ENCODE data around the gene ALPK3. TPM values are rescaled to one million over a fixed set of nuclear protein-coding genes. Genes with fewer than 3 reads are reported as not detected.

Gene ALPK3
- 92.1 TPM for polyA plus RNA-seq (ENCODE audit: insufficient read length)

- no peak for DNase-seq (ENCODE audit: low read depth)
Observed at GRCh38 chr15:84816694-84817465, at the start of gene ALPK3. Gene ALPK3, plus strand, starts transcription at chr15:84817356. Its CDS starts 97 bp downstream, at chr15:84817453.

DNA sequence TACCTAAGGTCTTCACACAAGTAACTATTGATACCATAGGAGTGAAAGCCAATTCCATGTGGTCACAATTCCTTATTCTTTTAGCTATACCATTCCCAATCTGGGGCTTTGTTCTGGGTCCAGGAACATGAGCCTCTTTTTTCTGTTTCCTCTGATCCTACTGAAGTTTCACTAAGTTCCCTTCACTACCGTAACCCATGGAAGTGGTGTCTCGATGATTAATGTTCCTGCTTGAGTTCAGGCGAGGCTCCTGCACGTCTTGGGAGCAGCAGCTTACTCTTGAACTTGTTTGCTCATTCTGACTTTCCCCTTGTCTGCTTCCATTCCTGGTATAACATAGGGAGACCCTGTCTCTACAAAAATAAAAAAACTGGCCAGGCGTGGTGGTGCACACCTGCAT lies 45.1 kb upstream of the ALPK3 start:
- no peak for DNase-seq (ENCODE audit: low read depth)

DNA sequence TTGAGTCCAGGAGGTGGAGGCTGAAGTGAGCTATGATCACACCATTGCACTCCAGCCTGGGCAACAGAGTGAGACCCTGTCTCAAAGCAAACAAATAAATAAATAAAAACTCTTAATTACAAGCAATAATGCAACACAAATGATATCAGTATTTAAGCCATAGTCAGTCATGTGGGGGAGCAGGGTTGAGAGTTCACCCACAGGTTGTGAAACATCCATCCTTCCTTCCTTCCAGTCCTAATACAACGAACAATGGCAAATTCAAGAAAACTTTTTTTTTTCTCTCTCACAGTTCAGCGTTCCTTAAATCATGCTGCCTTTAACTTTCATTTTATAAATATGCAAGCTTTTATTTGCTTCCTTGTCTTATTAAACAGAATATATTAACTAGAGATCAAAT lies 44.7 kb upstream of the ALPK3 start:
- DNase-seq (ENCODE audit: low read depth) = no peak

DNA sequence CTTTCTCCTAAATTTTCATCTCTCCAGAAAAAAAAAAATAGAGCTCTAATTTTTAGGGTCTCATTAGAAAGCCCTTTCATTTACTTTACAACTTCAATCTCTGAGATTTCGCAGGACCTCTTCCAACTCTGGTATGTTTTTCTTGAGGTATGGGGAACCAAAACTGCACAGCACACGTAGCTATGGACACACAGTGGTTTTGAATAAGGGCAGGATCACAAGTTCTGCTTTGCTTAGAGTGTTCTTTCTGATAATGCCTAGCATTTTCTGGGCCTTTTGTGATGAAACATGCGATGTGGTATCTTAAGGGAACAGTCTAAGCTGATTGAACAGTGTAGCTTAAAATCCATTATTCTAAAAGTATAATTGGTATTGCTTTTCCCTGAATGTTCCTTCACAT lies 43.4 kb upstream of the ALPK3 start:
- DNase-seq (ENCODE audit: low read depth) = no peak

- DNase-seq (ENCODE audit: low read depth) = no peak
Observed at GRCh38 chr15:84775867-84776449, 41.2 kb upstream of the ALPK3 start.

DNA sequence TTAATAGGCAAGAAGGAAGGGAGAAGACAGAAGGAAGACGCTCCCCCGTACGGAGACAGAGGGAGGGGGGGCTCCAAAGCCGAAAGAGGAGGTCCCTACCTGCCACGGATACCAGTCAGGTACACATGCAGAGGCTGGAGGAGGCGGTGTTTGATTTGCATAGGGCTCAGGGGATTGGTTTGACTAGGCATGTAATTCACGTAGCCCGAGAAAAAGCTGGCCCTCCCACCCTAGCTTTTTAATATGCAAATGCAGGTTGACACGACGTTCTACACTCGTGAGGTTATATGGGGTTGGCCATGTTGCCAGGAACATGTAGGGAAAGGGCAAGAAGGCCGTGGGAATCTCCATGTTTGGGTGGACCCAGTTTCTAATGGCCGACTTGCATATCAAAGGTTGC lies 39.0 kb upstream of the ALPK3 start:
- no peak for DNase-seq (ENCODE audit: low read depth)

GRCh38 chr15:84780492-84780891 lies 36.7 kb upstream of the ALPK3 start:
- DNase-seq (ENCODE audit: low read depth) = no peak

GRCh38 chr15:84781495-84781894 lies 35.7 kb upstream of the ALPK3 start:
- no peak for DNase-seq (ENCODE audit: low read depth)

DNA sequence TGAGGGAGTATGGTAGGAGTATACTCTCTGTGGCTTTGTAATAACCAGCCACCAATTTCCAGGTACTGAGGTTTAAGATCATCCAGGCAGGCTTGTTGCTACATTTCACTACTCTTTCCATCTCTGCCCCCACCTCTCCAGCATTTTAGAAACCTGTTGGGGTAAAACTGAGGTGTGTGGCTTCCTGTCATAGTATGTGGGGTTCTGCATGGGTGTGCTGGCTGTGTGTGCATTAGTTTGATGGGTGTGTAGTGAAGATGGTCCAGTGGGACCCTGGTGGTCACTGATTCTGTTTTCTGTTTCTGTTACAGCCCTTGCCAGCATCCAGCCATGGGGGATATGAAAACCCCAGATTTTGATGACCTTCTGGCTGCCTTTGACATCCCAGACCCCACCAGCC lies 34.8 kb upstream of the ALPK3 start:
- DNase-seq (ENCODE audit: low read depth) = no peak

DNA sequence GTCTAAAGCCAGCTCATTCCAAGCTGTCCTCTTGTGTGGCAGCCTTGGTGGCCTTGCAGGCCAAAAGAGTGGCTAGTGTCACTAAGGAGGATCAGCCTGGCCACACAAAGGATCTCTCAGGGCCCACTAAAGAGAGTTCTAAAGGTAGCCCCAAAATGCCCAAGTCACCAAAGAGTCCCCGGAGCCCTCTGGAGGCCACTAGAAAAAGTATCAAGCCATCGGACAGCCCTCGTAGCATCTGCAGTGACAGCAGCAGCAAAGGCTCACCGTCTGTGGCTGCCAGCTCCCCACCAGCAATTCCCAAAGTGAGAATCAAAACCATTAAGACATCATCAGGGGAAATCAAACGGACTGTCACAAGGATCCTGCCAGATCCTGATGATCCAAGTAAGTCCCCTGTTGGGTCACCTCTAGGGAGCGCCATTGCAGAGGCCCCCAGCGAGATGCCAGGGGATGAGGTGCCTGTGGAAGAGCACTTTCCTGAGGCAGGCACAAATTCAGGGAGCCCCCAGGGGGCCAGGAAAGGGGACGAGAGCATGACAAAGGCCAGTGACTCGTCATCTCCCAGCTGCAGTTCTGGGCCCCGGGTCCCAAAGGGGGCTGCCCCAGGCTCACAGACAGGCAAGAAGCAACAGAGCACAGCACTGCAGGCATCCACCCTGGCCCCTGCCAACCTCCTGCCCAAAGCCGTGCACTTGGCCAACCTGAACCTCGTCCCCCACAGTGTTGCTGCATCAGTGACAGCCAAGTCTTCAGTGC lies 33.5 kb upstream of the ALPK3 start:
- DNase-seq (ENCODE audit: low read depth) = no peak

GRCh38 chr15:84784262-84784661 lies 32.9 kb upstream of the ALPK3 start:
- no peak for DNase-seq (ENCODE audit: low read depth)

DNA sequence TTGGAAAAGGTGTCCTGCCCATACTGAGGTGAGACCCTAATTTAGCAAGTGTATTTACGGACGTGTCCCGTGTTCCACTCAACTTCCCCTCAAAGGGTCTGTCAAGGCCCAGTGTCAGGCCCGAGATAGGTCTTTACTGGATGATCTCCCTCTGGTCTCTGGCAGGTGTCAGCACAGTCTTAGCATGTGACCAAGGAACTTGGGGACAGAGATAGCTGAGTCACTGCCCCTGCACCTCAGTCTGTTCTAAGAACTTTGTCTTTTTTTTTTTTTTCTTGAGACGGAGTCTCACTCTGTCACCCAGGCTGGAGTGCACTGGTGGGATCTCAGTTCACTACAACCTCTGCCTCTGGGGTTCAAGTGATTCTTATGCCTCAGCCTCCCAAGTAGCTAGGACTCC lies 32.1 kb upstream of the ALPK3 start:
- no peak for DNase-seq (ENCODE audit: low read depth)

- no peak for DNase-seq (ENCODE audit: low read depth)
Observed at GRCh38 chr15:84788500-84788899, 28.7 kb upstream of the ALPK3 start.

DNA sequence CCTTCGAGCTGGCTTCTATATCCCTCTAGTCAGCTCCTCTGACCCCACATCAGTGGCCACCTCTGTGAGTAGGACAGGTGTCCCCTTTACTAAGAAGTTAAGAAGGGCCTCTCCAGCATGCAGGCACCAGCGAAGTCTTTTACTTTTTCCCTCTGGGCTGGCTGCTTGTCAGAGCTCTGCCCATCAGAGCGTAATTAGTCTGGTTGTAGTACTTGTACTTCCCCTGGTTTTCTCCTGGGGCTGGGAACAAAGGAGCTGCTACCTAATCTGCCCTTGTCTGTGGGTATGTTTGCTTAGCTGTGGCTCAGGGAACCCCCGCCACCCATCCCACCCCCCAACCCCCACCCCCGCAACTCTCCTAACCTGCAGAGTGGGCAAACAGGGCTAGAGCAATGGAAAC lies 27.4 kb upstream of the ALPK3 start:
- DNase-seq (ENCODE audit: low read depth) = no peak

GRCh38 chr15:84790676-84791075 lies 26.5 kb upstream of the ALPK3 start:
- DNase-seq (ENCODE audit: low read depth) = no peak

DNA sequence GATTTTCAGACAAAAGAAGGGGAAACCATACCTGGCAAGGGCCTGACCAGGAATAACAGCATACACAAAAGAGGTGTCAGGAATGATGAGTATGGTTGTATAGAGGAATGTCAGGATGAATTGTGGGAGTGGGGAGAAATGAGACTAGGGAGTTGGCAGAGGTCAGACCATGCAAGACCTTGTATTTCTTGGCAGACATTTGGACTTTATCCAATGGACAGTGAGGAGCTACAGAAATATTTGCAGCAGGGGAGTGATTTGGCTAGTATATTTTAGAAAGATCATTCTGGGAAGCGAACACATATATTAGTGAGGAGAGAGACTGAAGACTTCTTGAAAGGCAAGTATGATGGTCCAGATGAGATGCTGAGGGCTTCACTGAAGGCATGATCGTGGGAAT lies 25.4 kb upstream of the ALPK3 start:
- DNase-seq (ENCODE audit: low read depth) = no peak

DNA sequence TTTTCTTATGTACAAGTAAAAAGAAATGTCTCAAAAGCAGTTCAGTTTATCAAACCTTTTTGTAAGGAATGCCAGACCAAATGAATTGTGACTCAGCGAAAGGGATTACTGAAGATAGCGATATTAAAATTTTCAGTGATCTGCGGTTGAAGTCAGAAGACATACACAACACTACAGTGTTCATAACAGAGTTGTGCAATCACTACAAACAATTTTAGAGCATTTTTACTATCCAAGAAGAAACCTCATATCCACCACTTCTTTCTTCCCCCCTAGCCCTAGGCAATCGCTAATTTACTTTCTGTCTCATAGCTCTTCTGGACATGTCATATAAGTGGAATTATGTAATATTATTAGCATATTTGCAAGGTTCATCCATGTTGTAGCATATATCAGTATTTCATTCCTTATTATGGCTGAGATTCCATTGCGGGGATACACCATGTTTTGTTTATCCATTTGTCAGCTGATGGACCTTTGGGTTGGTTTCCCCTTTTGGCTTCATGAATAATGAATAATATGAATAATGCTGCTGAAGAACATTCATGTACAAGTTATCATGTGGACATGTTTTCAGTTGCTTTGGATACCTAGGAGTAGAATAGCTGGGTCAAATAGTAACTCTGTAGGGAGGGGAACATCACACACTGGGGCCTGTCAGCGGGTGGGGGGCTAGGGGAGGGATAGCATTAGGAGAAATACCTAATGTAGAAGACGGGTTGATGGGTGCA lies 23.6 kb upstream of the ALPK3 start:
- no peak for DNase-seq (ENCODE audit: low read depth)

DNA sequence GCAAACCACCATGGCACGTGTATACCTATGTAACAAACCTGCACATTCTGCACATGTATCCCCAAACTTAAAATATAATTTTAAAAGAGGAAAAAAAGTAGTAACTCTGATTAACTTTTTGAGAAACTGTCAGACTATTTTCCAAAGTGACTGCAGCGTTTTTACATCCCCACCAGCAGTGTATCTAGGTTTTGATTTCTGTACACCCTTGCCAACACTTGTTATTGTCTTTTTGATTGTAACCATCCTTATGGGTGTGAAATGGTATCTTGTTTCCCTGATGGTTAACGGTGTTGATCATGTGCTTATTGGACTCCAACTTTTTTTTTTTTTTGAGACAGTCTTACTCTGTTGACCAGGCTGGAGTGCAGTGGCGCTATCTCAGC lies 23.0 kb upstream of the ALPK3 start:
- no peak for DNase-seq (ENCODE audit: low read depth)

- no peak for DNase-seq (ENCODE audit: low read depth)
Observed at GRCh38 chr15:84795186-84795585, 22.0 kb upstream of the ALPK3 start.

DNA sequence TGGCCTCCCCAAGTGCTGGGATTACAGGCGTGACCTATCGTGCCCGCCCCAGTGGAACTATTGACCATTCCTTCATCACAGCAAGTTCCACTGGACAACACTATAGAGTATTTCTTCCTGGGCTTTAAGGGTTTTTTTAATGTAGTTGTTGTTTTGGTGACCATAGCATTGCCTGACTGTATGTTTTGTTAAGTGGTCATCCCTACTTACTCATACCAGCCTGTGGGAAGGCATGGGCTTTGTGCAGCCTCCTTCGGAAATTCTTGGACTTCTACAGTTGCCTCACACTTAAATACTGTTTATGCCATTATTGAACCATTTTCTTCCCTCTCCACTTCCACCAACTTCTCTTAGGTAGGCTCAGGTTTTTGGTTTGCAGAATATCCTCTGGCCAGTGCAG lies 19.9 kb upstream of the ALPK3 start:
- no peak for DNase-seq (ENCODE audit: low read depth)

DNA sequence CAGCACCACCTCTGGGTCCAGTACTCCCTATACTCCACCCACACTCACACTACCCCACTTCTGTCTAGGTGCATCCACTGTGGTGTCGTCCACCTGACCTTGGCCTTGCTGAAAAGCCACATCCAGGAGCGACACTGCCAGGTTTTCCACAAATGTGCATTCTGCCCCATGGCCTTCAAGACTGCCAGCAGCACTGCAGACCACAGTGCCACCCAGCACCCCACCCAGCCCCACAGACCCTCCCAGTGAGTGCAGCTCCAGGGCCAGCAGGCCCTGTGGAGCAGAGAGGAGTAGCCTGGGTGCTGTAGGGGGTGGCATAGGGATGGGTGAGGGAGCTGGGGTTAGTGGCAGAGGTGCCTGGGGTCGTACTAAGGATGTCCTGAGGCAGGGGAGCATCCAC lies 19.4 kb upstream of the ALPK3 start:
- DNase-seq (ENCODE audit: low read depth) = no peak

- DNase-seq (ENCODE audit: low read depth) = no peak
Observed at GRCh38 chr15:84798436-84798946, 18.7 kb upstream of the ALPK3 start.
